Heart left ventricle (tissue), 16 donors: ENCODE results near the gene TTF2. TPM values are rescaled to one million over a fixed set of nuclear protein-coding genes. Genes with fewer than 3 reads are reported as not detected.

Source experiments
- ATAC-seq, 4 donors: fragments of 200-7000 bp; cut with Tn5 transposase; one replicate each; pipeline ENCODE4 v1.9.1; 2020 to 2022; ENCODE audit warnings: moderate library complexity in 4 of 4, mild to moderate bottlenecking in 3 of 4, moderate number of reproducible peaks in 1 of 4
- DNase-seq, 5 donors: peaks; one replicate each; pipeline ENCODE4 v3.0.0-alpha.2; 2020
- H3K27ac ChIP-seq, 12 donors: fragments of 200-600 bp; sonication (generic) in 4 of 12; one replicate each; pipeline versions ENCODE4 v1.5.0 to v1.8.0; 2016 to 2022; ENCODE audit warnings: mild to moderate bottlenecking in 2 of 12
- H3K27me3 ChIP-seq, 9 donors: fragments of 200-600 bp; sonication (generic) in 2 of 9; one replicate each; pipeline versions ENCODE4 v1.5.1 to v1.8.0; 2016 to 2022; ENCODE audit warnings: mild to moderate bottlenecking in 3 of 9
- H3K36me3 ChIP-seq, 9 donors: fragments of 200-600 bp; sonication (generic) in 2 of 9; one replicate each; pipeline versions ENCODE4 v1.5.0 to v1.8.0; 2018 to 2022; ENCODE audit warnings: mild to moderate bottlenecking in 2 of 9
- H3K4me1 ChIP-seq, 12 donors: fragments of 200-600 bp; sonication (generic) in 4 of 12; one replicate each; pipeline versions ENCODE4 v1.5.0 to v1.8.0; 2016 to 2022; ENCODE audit warnings: mild to moderate bottlenecking in 3 of 12
- H3K4me3 ChIP-seq, 12 donors: fragments of 200-600 bp; sonication (generic) in 4 of 12; one replicate each; pipeline versions ENCODE4 v1.5.0 to v1.8.0; 2017 to 2022; ENCODE audit warnings: mild to moderate bottlenecking in 9 of 12, moderate library complexity in 4 of 12
- H3K9me3 ChIP-seq, 12 donors: fragments of 200-600 bp; sonication (generic) in 4 of 12; one replicate each; pipeline versions ENCODE4 v1.5.0 to v1.8.0; 2016 to 2022; ENCODE audit warnings: mild to moderate bottlenecking in 1 of 12
- POLR2A ChIP-seq, 2 donors: fragments of 450-650 bp; IDR thresholded peaks; one replicate each; pipeline ENCODE4 v1.6.1; 2017; ENCODE audit warnings: antibody characterized with exemption in 2 of 2, mild to moderate bottlenecking in 2 of 2, moderate library complexity in 2 of 2
- WGBS, 4 donors: extraction: QIAGEN DNeasy Blood & Tissue Kit in 2 of 4; methylation state at CpG; one replicate each; pipeline versions ENCODE4 v1.1.5 to v1.1.7; 2013 to 2018; 5-methylcytosine and 5-hydroxymethylcytosine counted together
- intact Hi-C, 10 donors: fragments of 100-400 bp; cut with DNase I; formaldehyde crosslinking; loops; one replicate each; pipeline versions ENCODE4 v1.11.1 to v1.14.2; 2022
- polyA plus RNA-seq, 2 donors: library from polyadenylated mRNA; stranded (reverse); fragments of 200-250 nt; gene quantifications; one replicate each; pipeline ENCODE4 v1.2.3, GENCODE V29; 2013
- total RNA-seq, 9 donors: library from RNA; depleted of rRNA in 2 of 9; stranded (reverse); fragments of >200 nt in 2 of 9; fragmentation: NEBNext Ultra II Directional in 3 of 9; extraction: Animal tissue kit (Norgen Biotek cat#: 25700) in 3 of 9; gene quantifications; one replicate each; pipeline versions ENCODE4 v1.1.0 to v1.2.4, GENCODE V29; 2016 to 2023
- TF ChIP-seq, protein P1 (sequence below), 12 donors: fragments of 200-600 bp; sonication (generic) in 4 of 12; IDR thresholded peaks; one replicate each; pipeline versions ENCODE4 v1.5.0 to v1.8.0; 2018 to 2022; ENCODE audit warnings: antibody characterized with exemption in 12 of 12, mild to moderate bottlenecking in 5 of 12
- donor health status: ischemic (EF 13 %, LVEDD 7.1; RV severe dilation, severe dysfunction).
- donor health status: healthy with polysubstance abuse.
- donor health status: DM: no; HTN: yes; CAD: no.
- donor health status: DM: no; HTN: no; CAD: no.
- donor health status: ischemic (EF 25% LVEDD 6.9; RV normal size, moderate dysfunction).
- donor health status: ischemic (EF 25% LVEDD 5.7; RV mildly dilated, moderate dysfunction).
- donor health status: healthy.
- donor health status: DM: yes; HTN: yes; CAD: no.
- donor health status: ischemic (EF 35%, LVEDD 5.7; RV mildly dilated, moderate dysfunction).
- donor health status: nonischemic (EF 11% LVEDD 7.7; RV severe dilation, severe dysfunction).
- donor health status: DM: yes; HTN: yes; CAD: no.
- donor health status: PGD.
- donor health status: ischemic (EF 29% LVEDD 5.4; RV normal size, mild dysfunction).
- donor health status: nonischemic (EF 23%, LVEDD 6.1; RV moderate dilation, normal function).

TTF2 gene
- total and polyA plus RNA-seq, 11 donors, result 1.2 to 20.7 (median 7.7) TPM

DNA sequence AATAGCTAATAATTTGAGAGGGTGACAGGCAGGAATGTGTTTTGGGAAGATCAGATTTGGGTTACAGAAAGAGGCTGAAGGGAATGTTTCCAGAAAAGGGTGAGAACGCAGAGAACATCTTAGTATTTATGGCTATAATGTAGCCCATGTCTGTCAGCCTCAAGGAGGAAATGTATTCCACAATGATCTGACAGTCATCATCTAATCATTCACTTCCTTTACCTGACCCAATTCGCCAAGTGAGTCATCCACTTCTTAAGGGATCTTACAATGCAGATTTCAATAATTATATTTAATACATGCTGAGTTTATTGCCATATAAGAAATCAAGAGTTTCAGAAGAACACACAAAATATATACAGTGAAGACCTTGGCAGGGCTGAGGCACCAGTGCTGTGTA, 50.6 kb downstream of the TTF2 start:
- no peak for DNase-seq
- H3K27me3 ChIP-seq, result no peaks in the 10 kb centered on the region
- H3K27ac ChIP-seq, result no peak overlapping the region
- no peak overlapping the region for H3K4me3 ChIP-seq
- TF ChIP-seq, protein P1, sequence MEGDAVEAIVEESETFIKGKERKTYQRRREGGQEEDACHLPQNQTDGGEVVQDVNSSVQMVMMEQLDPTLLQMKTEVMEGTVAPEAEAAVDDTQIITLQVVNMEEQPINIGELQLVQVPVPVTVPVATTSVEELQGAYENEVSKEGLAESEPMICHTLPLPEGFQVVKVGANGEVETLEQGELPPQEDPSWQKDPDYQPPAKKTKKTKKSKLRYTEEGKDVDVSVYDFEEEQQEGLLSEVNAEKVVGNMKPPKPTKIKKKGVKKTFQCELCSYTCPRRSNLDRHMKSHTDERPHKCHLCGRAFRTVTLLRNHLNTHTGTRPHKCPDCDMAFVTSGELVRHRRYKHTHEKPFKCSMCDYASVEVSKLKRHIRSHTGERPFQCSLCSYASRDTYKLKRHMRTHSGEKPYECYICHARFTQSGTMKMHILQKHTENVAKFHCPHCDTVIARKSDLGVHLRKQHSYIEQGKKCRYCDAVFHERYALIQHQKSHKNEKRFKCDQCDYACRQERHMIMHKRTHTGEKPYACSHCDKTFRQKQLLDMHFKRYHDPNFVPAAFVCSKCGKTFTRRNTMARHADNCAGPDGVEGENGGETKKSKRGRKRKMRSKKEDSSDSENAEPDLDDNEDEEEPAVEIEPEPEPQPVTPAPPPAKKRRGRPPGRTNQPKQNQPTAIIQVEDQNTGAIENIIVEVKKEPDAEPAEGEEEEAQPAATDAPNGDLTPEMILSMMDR (IDR thresholded peaks at IDR 0.05), result no peak
- TF ChIP-seq POLR2A (IDR thresholded peaks at IDR 0.05), result no peak
- H3K9me3 ChIP-seq, result no peaks in the 10 kb centered on the region
- no peak for ATAC-seq
- H3K36me3 ChIP-seq, result peaks cover 0 to 92% (median 24%) of the 10 kb centered on the region in 9 donors
- 76 to 94% (median 92%) methylated on average over 2 of the region's 2 CpGs for WGBS, 4 donors
- no peaks in the 10 kb centered on the region for H3K4me1 ChIP-seq
- intact Hi-C loops, result no loop called here

GRCh38 chr1:117112047-117112717, 52.1 kb downstream of the TTF2 start:
- H3K9me3 ChIP-seq, result no peaks in the 10 kb centered on the region
- intact Hi-C loops, result no loop called here
- H3K27ac ChIP-seq, result no peak overlapping the region
- H3K36me3 ChIP-seq, result peaks cover 0 to 86% (median 24%) of the 10 kb centered on the region in 9 donors
- no peak for DNase-seq
- ATAC-seq, result no peak
- no peaks in the 10 kb centered on the region for H3K27me3 ChIP-seq
- no peak overlapping the region for H3K4me3 ChIP-seq
- WGBS, 4 donors, result 70 to 82% (median 77%) methylated on average over 7 of the region's 7 CpGs
- peaks cover 0 to 10% (median 0%) of the 10 kb centered on the region in 12 donors for H3K4me1 ChIP-seq
- TF ChIP-seq, protein P1 (IDR thresholded peaks at IDR 0.05), result no peak
- TF ChIP-seq POLR2A (IDR thresholded peaks at IDR 0.05), result no peak

DNA sequence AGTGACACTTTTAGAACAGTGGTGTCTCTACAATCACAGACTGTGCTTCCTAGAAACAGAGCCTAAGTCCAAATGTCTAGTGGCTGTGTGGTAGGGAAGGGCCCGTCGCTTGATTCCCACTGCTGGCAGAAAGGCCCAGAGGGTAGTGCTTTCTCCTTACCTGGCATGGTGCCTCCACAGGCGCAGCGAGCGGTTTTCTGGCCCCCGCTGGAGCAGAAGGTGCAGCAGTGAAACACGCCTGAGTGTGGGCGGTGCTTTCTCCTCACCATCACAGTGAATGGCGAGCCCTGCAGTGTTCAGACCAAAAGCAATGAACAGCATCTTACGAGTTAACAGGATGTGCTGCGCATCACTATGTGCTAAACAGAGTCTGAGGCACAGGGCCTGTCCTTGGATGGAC, 53.1 kb downstream of the TTF2 start:
- no peak for TF ChIP-seq POLR2A (IDR thresholded peaks at IDR 0.05)
- TF ChIP-seq, protein P1 (IDR thresholded peaks at IDR 0.05), result no peak
- Histone ChIP-seq H3K9me3 (no peaks in the 10 kb centered on the region), H3K27me3 (no peaks in the 10 kb centered on the region), H3K27ac (no peak overlapping the region), H3K4me1 (peaks cover 0 to 12% (median 0%) of the 10 kb centered on the region in 12 donors), H3K4me3 (no peak overlapping the region), H3K36me3 (peaks cover 0 to 86% (median 24%) of the 10 kb centered on the region in 9 donors)
- WGBS, 4 donors, result 94 to 96% (median 95%) methylated on average over 11 of the region's 11 CpGs
- DNase-seq (no peak), ATAC-seq (no peak)
- intact Hi-C loops, result no loop called here

DNA sequence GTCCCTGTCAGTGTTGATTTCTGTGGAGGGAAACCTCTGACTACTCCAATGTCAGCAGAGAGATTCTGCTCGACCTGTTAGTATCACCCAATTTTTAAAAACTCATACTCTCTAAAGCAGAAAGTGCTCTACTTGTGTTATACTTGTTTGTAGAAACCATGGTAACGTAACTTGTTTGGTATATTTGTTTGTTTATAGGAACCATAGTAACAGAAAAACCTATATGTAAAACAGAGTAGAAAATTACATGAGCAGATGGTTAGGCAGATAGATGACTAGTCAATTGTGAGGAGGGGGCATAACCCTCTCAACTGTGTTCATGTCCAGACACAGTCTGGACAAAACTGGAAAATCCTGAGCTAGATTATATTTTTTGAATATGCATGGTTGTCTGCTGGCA, 54.8 kb downstream of the TTF2 start:
- Histone ChIP-seq H3K27me3 (no peaks in the 10 kb centered on the region), H3K9me3 (no peaks in the 10 kb centered on the region), H3K4me1 (peaks cover 0 to 25% (median 5%) of the 10 kb centered on the region in 12 donors), H3K27ac (no peak overlapping the region), H3K36me3 (peaks cover 0 to 70% (median 24%) of the 10 kb centered on the region in 9 donors), H3K4me3 (no peak overlapping the region)
- intact Hi-C loops, result loop anchor here in 1 of 10 donors (5.0 kb wide), 1 partner anchor 43 kb away; no protein-coding TSS in a partner anchor
- TF ChIP-seq POLR2A (IDR thresholded peaks at IDR 0.05), result no peak
- TF ChIP-seq, protein P1 (IDR thresholded peaks at IDR 0.05), result no peak
- DNase-seq (no peak), ATAC-seq (no peak)
- WGBS, 4 donors, result 76 to 79% (median 76%) methylated on average over 2 of the region's 2 CpGs
